ENCODE data around the gene CDV3. TPM values are rescaled to one million over a fixed set of nuclear protein-coding genes. Genes with fewer than 3 reads are reported as not detected.

Gene CDV3
- total RNA-seq, 1 experiment from 2014 or later, result 173 TPM

- H3K4me1 Mint-ChIP-seq, result no peaks in the 10 kb centered on the region
- no peak overlapping the region for H4K8ac ChIP-seq (replicated peaks; ENCODE audit: insufficient read length, low read depth, low read length)
- no peaks in the 10 kb centered on the region for H3K27me3 ChIP-seq (ENCODE audit: insufficient read depth, low read length)
- no peaks in the 10 kb centered on the region for H3K27me3 Mint-ChIP-seq (ENCODE audit: low read depth)
- WGBS (ENCODE audit: extremely low coverage, insufficient read length, low lambda C conversion rate), result no CpG with 5 or more reads among the region's 5 CpGs
- H3K79me1 ChIP-seq (ENCODE audit: insufficient read depth, low read depth, low read length, poor library complexity, severe bottlenecking), result no peaks in the 10 kb centered on the region
- H2BK15ac ChIP-seq (ENCODE audit: low read depth, low read length), result no peak overlapping the region
- no peaks in the 10 kb centered on the region for H3K79me2 ChIP-seq (ENCODE audit: insufficient read depth, low read length)
- no peak overlapping the region for H3K4ac ChIP-seq (ENCODE audit: low read depth, low read length)
- DNase-seq, result no peak
- no peak overlapping the region for H4K91ac ChIP-seq (ENCODE audit: insufficient read length, low read depth, low read length)
- no peak overlapping the region for H3K23ac ChIP-seq (ENCODE audit: insufficient read length, low read depth, low read length)
- no peak overlapping the region for H4K5ac ChIP-seq (ENCODE audit: insufficient read length, low read depth, low read length)
- H3K56ac ChIP-seq (ENCODE audit: insufficient read length, low read depth, low read length), result no peak overlapping the region
- H3K9ac ChIP-seq (ENCODE audit: extremely low read depth, insufficient read length, low read length), result no peak overlapping the region
- no peaks in the 10 kb centered on the region for H3K23me2 ChIP-seq (ENCODE audit: insufficient read length, low read depth, low read length, poor library complexity, severe bottlenecking)
- no peak overlapping the region for H3K27ac ChIP-seq (ENCODE audit: insufficient read length, low read depth, low read length)
- H3K9me3 ChIP-seq (ENCODE audit: control insufficient read depth, low read depth, low read length), result no peaks in the 10 kb centered on the region
- no peaks in the 10 kb centered on the region for H4K20me1 ChIP-seq (ENCODE audit: control insufficient read depth, insufficient read depth, insufficient read length)
- no peak overlapping the region for H2AK5ac ChIP-seq (ENCODE audit: insufficient read length, low read length)
- no peak overlapping the region for H3T11ph ChIP-seq (ENCODE audit: low read length)
- H2BK120ac ChIP-seq (ENCODE audit: low read depth, low read length, poor library complexity, severe bottlenecking), result no peak overlapping the region
- no peak overlapping the region for H3K4me3 Mint-ChIP-seq
- no peak overlapping the region for H3K14ac ChIP-seq (ENCODE audit: insufficient read depth, low read length)
- no peak overlapping the region for H3K27ac Mint-ChIP-seq
- no peak for TF ChIP-seq CTCF (conservative IDR thresholded peaks at IDR 0.05)
- peaks cover 11 to 25% (median 20%) of the 10 kb centered on the region in 3 experiments for H3K36me3 Mint-ChIP-seq (ENCODE audit: insufficient read depth in 1 of 3, low read depth in 3 of 3)
- H3K18ac ChIP-seq (ENCODE audit: insufficient read length, low read depth, low read length), result no peak overlapping the region
- H3K9me3 Mint-ChIP-seq, result no peaks in the 10 kb centered on the region
- H3K4me2 ChIP-seq (ENCODE audit: insufficient read depth, insufficient read length, low read length), result no peak overlapping the region
- H3K4me1 ChIP-seq (ENCODE audit: insufficient read depth, low read length), result no peaks in the 10 kb centered on the region
- H2AFZ ChIP-seq (ENCODE audit: low read length), result no peak overlapping the region
- no peak overlapping the region for H2BK20ac ChIP-seq (ENCODE audit: low read depth, low read length, poor library complexity, severe bottlenecking)
- H2BK12ac ChIP-seq (ENCODE audit: insufficient read length, low read depth, low read length), result no peak overlapping the region
- no peak overlapping the region for H2BK5ac ChIP-seq (ENCODE audit: insufficient read length, low read length)
Measured at GRCh38 chr3:133592843-133593242, 19.4 kb downstream of the CDV3 start.

Data from H9 (cell line).